ENCODE results near the gene HDAC8. TPM values are rescaled to one million over a fixed set of nuclear protein-coding genes. Genes with fewer than 3 reads are reported as not detected.
A peak's percentile ranks its signal among the peaks of the same experiment; 100 is the strongest.

HDAC8 gene
- total RNA-seq = 10 to 100 TPM; 16.3 to 27.0 (median 20.2) TPM

- Histone ChIP-seq H3K27ac (peak within 1 kb of the TSS; percentile 29), H3K36me3 (peaks cover 10% of the 10 kb centered on the region), H3K4me1 (peaks cover 5% of the 10 kb centered on the region), H3K4me3 (peak within 1 kb of the TSS; percentile 62), H3K9me3 (no peaks in the 10 kb centered on the region), H3K27me3 (no peaks in the 10 kb centered on the region)
- TF ChIP-seq POLR2AphosphoS5 (IDR thresholded peaks at IDR 0.05) (no peak), POLR2A (IDR thresholded peaks at IDR 0.05) (no peak), EP300 (IDR thresholded peaks at IDR 0.05) (no peak)
- TF ChIP-seq, protein P1, sequence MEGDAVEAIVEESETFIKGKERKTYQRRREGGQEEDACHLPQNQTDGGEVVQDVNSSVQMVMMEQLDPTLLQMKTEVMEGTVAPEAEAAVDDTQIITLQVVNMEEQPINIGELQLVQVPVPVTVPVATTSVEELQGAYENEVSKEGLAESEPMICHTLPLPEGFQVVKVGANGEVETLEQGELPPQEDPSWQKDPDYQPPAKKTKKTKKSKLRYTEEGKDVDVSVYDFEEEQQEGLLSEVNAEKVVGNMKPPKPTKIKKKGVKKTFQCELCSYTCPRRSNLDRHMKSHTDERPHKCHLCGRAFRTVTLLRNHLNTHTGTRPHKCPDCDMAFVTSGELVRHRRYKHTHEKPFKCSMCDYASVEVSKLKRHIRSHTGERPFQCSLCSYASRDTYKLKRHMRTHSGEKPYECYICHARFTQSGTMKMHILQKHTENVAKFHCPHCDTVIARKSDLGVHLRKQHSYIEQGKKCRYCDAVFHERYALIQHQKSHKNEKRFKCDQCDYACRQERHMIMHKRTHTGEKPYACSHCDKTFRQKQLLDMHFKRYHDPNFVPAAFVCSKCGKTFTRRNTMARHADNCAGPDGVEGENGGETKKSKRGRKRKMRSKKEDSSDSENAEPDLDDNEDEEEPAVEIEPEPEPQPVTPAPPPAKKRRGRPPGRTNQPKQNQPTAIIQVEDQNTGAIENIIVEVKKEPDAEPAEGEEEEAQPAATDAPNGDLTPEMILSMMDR (IDR thresholded peaks at IDR 0.05) = no peak
- 34% methylated on average over 33 of the region's 36 CpGs for WGBS
- DNase-seq (ENCODE audit: low spot score in 2 of 2) = peak; percentile 71 to 77
Observed at GRCh38 chrX:72572248-72573157, at the start of gene HDAC8. HDAC8 (minus strand) TSS chrX:72572843; CDS start chrX:72572761, 82 bp downstream.

- no peak for TF ChIP-seq EP300 (IDR thresholded peaks at IDR 0.05)
- no peak for TF ChIP-seq POLR2AphosphoS5 (IDR thresholded peaks at IDR 0.05)
- TF ChIP-seq, protein P1 (IDR thresholded peaks at IDR 0.05) = no peak
- TF ChIP-seq POLR2A (IDR thresholded peaks at IDR 0.05) = no peak
- Histone ChIP-seq H3K4me3 (no peak overlapping the region), H3K36me3 (no peaks in the 10 kb centered on the region), H3K9me3 (no peaks in the 10 kb centered on the region), H3K4me1 (peaks cover 4% of the 10 kb centered on the region), H3K27me3 (no peaks in the 10 kb centered on the region), H3K27ac (no peak overlapping the region)
- DNase-seq (ENCODE audit: low spot score in 2 of 2) = no peak
- WGBS = 76% methylated on average over 4 of the region's 4 CpGs
Observed at GRCh38 chrX:72621625-72622485, 49.2 kb upstream of the HDAC8 start.

- WGBS = 47% methylated on average over 1 of the region's 1 CpG
- Histone ChIP-seq H3K27me3 (no peaks in the 10 kb centered on the region), H3K36me3 (no peaks in the 10 kb centered on the region), H3K4me3 (no peak overlapping the region), H3K4me1 (peaks cover 4% of the 10 kb centered on the region), H3K9me3 (no peaks in the 10 kb centered on the region), H3K27ac (peak overlapping the region; percentile 41)
- DNase-seq (ENCODE audit: low spot score in 2 of 2) = no peak
- no peak for TF ChIP-seq EP300 (IDR thresholded peaks at IDR 0.05)
- no peak for TF ChIP-seq POLR2AphosphoS5 (IDR thresholded peaks at IDR 0.05)
- TF ChIP-seq, protein P1 (IDR thresholded peaks at IDR 0.05) = no peak
- no peak for TF ChIP-seq POLR2A (IDR thresholded peaks at IDR 0.05)
Observed at GRCh38 chrX:72621163-72621562, 48.5 kb upstream of the HDAC8 start.

GRCh38 chrX:72620550-72621145 is 48.0 kb upstream of the HDAC8 start:
- TF ChIP-seq POLR2A (IDR thresholded peaks at IDR 0.05) (no peak), EP300 (IDR thresholded peaks at IDR 0.05) (no peak), POLR2AphosphoS5 (IDR thresholded peaks at IDR 0.05) (peak in 1 of 3 donors; percentile 14)
- TF ChIP-seq, protein P1 (IDR thresholded peaks at IDR 0.05) = no peak
- no peak for DNase-seq (ENCODE audit: low spot score in 2 of 2)
- Histone ChIP-seq H3K36me3 (no peaks in the 10 kb centered on the region), H3K27me3 (no peaks in the 10 kb centered on the region), H3K9me3 (no peaks in the 10 kb centered on the region), H3K4me1 (peaks cover 4% of the 10 kb centered on the region), H3K4me3 (no peak overlapping the region), H3K27ac (peak overlapping the region; percentile 41)
- WGBS = 70% methylated on average over 9 of the region's 9 CpGs

Measured in suprapubic skin (tissue), 4 donors.